Left lung (tissue), 10 donors: ENCODE results near the gene MYOM1. TPM values are rescaled to one million over a fixed set of nuclear protein-coding genes. Genes with fewer than 3 reads are reported as not detected.

Experiments used
- ATAC-seq: fragments of 200-7000 bp; cut with Tn5 transposase; one replicate; pipeline ENCODE4 v1.9.1; 2020; ENCODE audit warnings: moderate library complexity
- DNase-seq, 4 donors: peaks; one replicate each; pipeline ENCODE4 v3.0.0-alpha.2; 2013 to 2020
- H3K27ac ChIP-seq, 2 donors: fragments of 200-600 bp; sonication (generic) in 1 of 2; one replicate each; pipeline versions ENCODE4 v1.5.0 to v1.8.0; 2020 to 2021
- H3K27me3 ChIP-seq, 2 donors: fragments of 200-600 bp; sonication (generic) in 1 of 2; one replicate each; pipeline versions ENCODE4 v1.5.0 to v1.8.0; 2020 to 2021
- H3K36me3 ChIP-seq, 2 donors: fragments of 200-600 bp; sonication (generic) in 1 of 2; one replicate each; pipeline versions ENCODE4 v1.5.0 to v1.8.0; 2020 to 2021
- H3K4me1 ChIP-seq, 2 donors: fragments of 200-600 bp; one replicate each; pipeline ENCODE4 v1.8.0; 2021
- H3K4me3 ChIP-seq, 2 donors: fragments of 200-600 bp; sonication (generic) in 1 of 2; one replicate each; pipeline versions ENCODE4 v1.5.0 to v1.8.0; 2020 to 2021; ENCODE audit warnings: mild to moderate bottlenecking in 1 of 2
- H3K9me3 ChIP-seq, 2 donors: fragments of 200-600 bp; sonication (generic) in 1 of 2; one replicate each; pipeline versions ENCODE4 v1.5.0 to v1.8.0; 2020 to 2021
- CTCF ChIP-seq, 2 donors: fragments of 200-600 bp; sonication (generic) in 1 of 2; IDR thresholded peaks; one replicate each; pipeline versions ENCODE4 v1.5.0 to v1.8.0; 2021; ENCODE audit warnings: antibody characterized with exemption in 2 of 2
- intact Hi-C, 2 donors: fragments of 100-400 bp; cut with DNase I; formaldehyde crosslinking; loops; one replicate each; pipeline versions ENCODE4 v1.11.2 to v1.14.2; 2022
- polyA plus RNA-seq, 6 donors: library from polyadenylated mRNA; unstranded; fragments of 120-200 nt; gene quantifications; one replicate each; pipeline ENCODE4 v1.2.1, GENCODE V29; 2013; ENCODE audit not compliant: insufficient read length in 6 of 6
- total RNA-seq, 2 donors: library from RNA; stranded (reverse); fragmentation: NEBNext Ultra II Directional; extraction: Animal tissue kit (Norgen Biotek cat#: 25700); gene quantifications; one replicate each; pipeline ENCODE4 v1.2.1, GENCODE V29; 2021
- donor health status: DM: no; HTN: yes; CAD: no.
- donor health status: DM: no; HTN: no; CAD: no.

The MYOM1 gene
- total and polyA plus RNA-seq, 8 donors = 1.5 to 4.5 (median 2.4) TPM

- H3K27ac ChIP-seq = peak overlapping the region; percentile 14 to 75
- DNase-seq = no peak
- no peaks in the 10 kb centered on the region for H3K36me3 ChIP-seq
- no peak for ATAC-seq
- intact Hi-C loops = loop anchor here in 1 of 2 donors (10.0 kb wide), 1 partner anchor 126 kb away; no protein-coding TSS in a partner anchor
- no peaks in the 10 kb centered on the region for H3K9me3 ChIP-seq
- no peaks in the 10 kb centered on the region for H3K27me3 ChIP-seq
- no peak overlapping the region for H3K4me3 ChIP-seq
- peaks cover 6 to 45% of the 10 kb centered on the region in 2 donors for H3K4me1 ChIP-seq
- TF ChIP-seq CTCF (IDR thresholded peaks at IDR 0.05) = no peak
Observed at GRCh38 chr18:3060667-3061580, 158.8 kb downstream of the MYOM1 start.

DNA sequence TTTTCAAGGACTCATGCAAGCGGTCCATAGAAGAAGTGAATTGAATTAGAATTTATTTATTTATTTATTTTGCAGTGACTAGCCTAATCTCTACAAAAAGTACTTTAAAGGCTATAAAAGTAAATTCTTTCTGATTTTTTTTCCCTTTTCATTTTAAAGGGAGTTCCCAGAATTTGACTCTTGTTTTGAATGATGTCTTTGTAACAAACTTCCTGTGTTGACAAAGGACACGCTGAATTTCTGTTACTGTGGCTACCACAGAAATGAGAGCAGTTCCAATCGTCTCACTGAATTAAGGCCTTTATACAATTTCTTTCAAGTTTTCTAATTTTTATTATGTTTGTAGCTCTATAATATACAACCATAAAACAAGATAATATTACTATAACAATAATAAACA lies 160.5 kb downstream of the MYOM1 start:
- no peak for ATAC-seq
- Histone ChIP-seq H3K4me1 (peaks cover 6 to 45% of the 10 kb centered on the region in 2 donors), H3K4me3 (no peak overlapping the region), H3K27me3 (no peaks in the 10 kb centered on the region), H3K36me3 (no peaks in the 10 kb centered on the region), H3K27ac (peak overlapping the region; percentile 2 to 75), H3K9me3 (no peaks in the 10 kb centered on the region)
- intact Hi-C loops = no loop called here
- DNase-seq = no peak
- TF ChIP-seq CTCF (IDR thresholded peaks at IDR 0.05) = no peak

- Histone ChIP-seq H3K4me1 (peaks cover 6 to 45% of the 10 kb centered on the region in 2 donors), H3K4me3 (no peak overlapping the region), H3K27ac (peak overlapping the region; percentile 2 to 75), H3K36me3 (no peaks in the 10 kb centered on the region), H3K9me3 (no peaks in the 10 kb centered on the region), H3K27me3 (no peaks in the 10 kb centered on the region)
- intact Hi-C loops = no loop called here
- no peak for ATAC-seq
- TF ChIP-seq CTCF (IDR thresholded peaks at IDR 0.05) = no peak
- DNase-seq = no peak
Observed at GRCh38 chr18:3058328-3059191, 161.2 kb downstream of the MYOM1 start.

DNA sequence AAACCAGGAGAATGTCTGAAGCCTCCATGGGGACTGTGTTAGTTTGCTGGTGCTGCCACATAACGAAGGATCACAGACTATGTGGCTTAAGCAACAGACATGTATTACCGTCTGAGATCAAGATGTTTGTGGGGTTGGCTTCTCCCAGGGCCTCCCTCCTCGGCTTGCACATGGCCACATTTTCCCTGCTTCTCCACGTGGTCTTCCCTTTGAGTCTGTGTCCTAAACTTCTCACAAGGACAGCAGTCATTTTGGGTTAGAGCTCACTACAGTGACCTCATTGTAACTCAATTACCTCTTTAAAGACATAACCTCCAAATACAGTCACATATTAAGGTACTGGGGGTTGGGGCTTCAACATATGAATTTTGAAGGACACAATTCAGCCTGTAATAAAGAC lies 162.2 kb downstream of the MYOM1 start:
- H3K4me3 ChIP-seq = no peak overlapping the region

More for the DNA sequence above, 162.2 kb downstream of the MYOM1 start:
- intact Hi-C loops = no loop called here
- DNase-seq (no peak), ATAC-seq (no peak)
- H3K4me1 ChIP-seq = peaks cover 6 to 41% of the 10 kb centered on the region in 2 donors
- H3K9me3 ChIP-seq = no peaks in the 10 kb centered on the region
- H3K36me3 ChIP-seq = no peaks in the 10 kb centered on the region
- TF ChIP-seq CTCF (IDR thresholded peaks at IDR 0.05) = no peak
- no peaks in the 10 kb centered on the region for H3K27me3 ChIP-seq
- peak overlapping the region in 1 of 2 donors; percentile 75 for H3K27ac ChIP-seq
